SU-DHL-6 (cell line): ENCODE results near the gene SPEF1.

Experiments used
- H2AFZ ChIP-seq: fragments of 200-600 bp; sonication (generic); 2 replicates; pipeline ENCODE4 v1.6.1; 2014; ENCODE audit warnings: low read depth, mild to moderate bottlenecking, moderate library complexity, mixed read lengths, antibody characterized with exemption, low read length; ENCODE audit not compliant: severe bottlenecking
- H3F3A ChIP-seq: fragments of 200-600 bp; shearing (Covaris generic); 2 replicates; pipeline ENCODE4 v1.6.0; 2016; ENCODE audit warnings: antibody characterized with exemption, mild to moderate bottlenecking; ENCODE audit not compliant: insufficient read depth
- H3K27ac ChIP-seq: fragments of 200-600 bp; sonication (generic); 2 replicates; pipeline ENCODE4 v1.5.1; 2016; ENCODE audit warnings: low read depth, mild to moderate bottlenecking, low read length, moderate library complexity, mixed read lengths
- H3K27me3 ChIP-seq: fragments of 200-600 bp; sonication (generic), shearing (Covaris generic); 2 replicates; pipeline ENCODE4 v1.6.0; 2014; ENCODE audit warnings: mild to moderate bottlenecking, low read length
- H3K36me3 ChIP-seq: fragments of 200-600 bp; sonication (generic); 2 replicates; pipeline ENCODE4 v1.6.1; 2014; ENCODE audit warnings: mild to moderate bottlenecking, low read length, mixed read lengths
- H3K4me2 ChIP-seq: fragments of 300-600, 200-600 bp; shearing (Covaris generic), sonication (generic); 2 replicates; pipeline ENCODE4 v1.6.0; 2014; ENCODE audit warnings: low read length, low read depth, mild to moderate bottlenecking; ENCODE audit not compliant: poor library complexity, severe bottlenecking
- H3K4me3 ChIP-seq: fragments of 200-600 bp; sonication (generic); 2 replicates; pipeline ENCODE4 v1.5.1; 2014; ENCODE audit warnings: antibody characterized with exemption, low read length, mild to moderate bottlenecking, mixed read lengths; ENCODE audit not compliant: insufficient read depth, poor library complexity, severe bottlenecking
- H3K79me2 ChIP-seq: fragments of 200-600 bp; sonication (generic); 2 replicates; pipeline ENCODE4 v1.6.1; 2014; ENCODE audit warnings: mild to moderate bottlenecking, low read length, moderate library complexity; ENCODE audit not compliant: insufficient read depth
- H3K9ac ChIP-seq: fragments of 200-600 bp; sonication (generic); 2 replicates; pipeline ENCODE4 v1.7.0; 2014; ENCODE audit warnings: mild to moderate bottlenecking, low read length
- H3K9me2 ChIP-seq: fragments of 200-600 bp; sonication (generic); replicated peaks from 2 replicates; pipeline ENCODE4 v1.6.1; 2014; ENCODE audit warnings: low read length; ENCODE audit not compliant: insufficient read depth
- H3K9me3 ChIP-seq: fragments of 200-600 bp; sonication (generic); 2 replicates; pipeline ENCODE4 v1.6.1; 2014; ENCODE audit warnings: low read length, mixed read lengths; ENCODE audit not compliant: insufficient read depth
- H4K20me1 ChIP-seq: fragments of 200-600 bp; sonication (generic); 2 replicates; pipeline ENCODE4 v1.6.1; 2014; ENCODE audit warnings: low read depth, mild to moderate bottlenecking, antibody characterized with exemption, low read length, moderate library complexity, mixed read lengths
- EZH2phosphoT487 ChIP-seq: fragments of 200-600 bp; sonication (generic), shearing (Covaris generic); conservative IDR thresholded peaks from 2 replicates; pipeline ENCODE4 v1.6.1; 2018; ENCODE audit warnings: mild to moderate bottlenecking, antibody characterized with exemption, low read length, moderate library complexity, mixed read lengths
- TF ChIP-seq, protein P1 (sequence below): fragments of 200-600 bp; sonication (generic); IDR thresholded peaks from one replicate; pipeline ENCODE4 v1.5.1; 2017; ENCODE audit warnings: antibody characterized with exemption, mild to moderate bottlenecking, low read length, moderate library complexity; ENCODE audit not compliant: insufficient read depth, poor library complexity, severe bottlenecking

The SPEF1 gene

DNA sequence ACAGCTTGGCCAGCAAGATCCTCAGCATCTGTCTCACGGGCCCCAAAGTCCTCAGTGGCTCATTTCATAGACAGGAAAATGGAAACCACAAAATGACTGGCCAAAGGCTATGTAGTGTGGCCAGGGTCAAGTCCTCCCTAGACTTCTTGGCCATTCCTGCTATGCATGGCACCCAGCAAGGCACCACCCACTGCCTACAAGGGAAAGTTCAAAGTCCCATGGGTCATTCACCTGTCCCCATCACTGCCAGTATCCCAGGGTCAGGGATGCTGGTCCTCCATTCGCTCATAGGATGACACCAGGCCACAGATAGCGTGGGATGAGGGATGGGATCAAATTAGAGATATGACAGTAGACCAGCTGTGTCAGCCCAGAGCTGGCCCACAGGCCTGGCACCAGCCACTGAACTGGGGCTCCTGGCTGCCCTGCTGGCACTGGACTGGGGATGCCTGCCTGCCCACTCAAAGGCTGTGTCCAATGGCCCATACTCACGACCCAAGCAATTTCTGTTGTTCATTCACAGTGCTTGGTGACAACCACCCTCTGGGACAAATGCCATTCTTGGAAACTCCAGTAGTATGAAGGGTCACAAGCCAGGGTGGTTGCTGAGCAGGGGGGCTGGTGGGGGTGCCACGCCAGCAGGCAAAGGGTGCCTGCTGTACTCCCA lies 25.3 kb downstream of the SPEF1 start:
- Histone ChIP-seq H3K9ac (no peak overlapping the region), H4K20me1 (no peaks in the 10 kb centered on the region; the same call in 1 of the 2 replicates), H3K4me3 (no peak overlapping the region), H3K4me2 (no peak overlapping the region), H3F3A (no peaks in the 10 kb centered on the region), H3K27me3 (no peaks in the 10 kb centered on the region), H3K36me3 (no peaks in the 10 kb centered on the region), H2AFZ (no peak overlapping the region), H3K79me2 (peaks cover 11% of the 10 kb centered on the region), H3K9me3 (no peaks in the 10 kb centered on the region), H3K27ac (no peak overlapping the region), H3K9me2 (no peaks in the 10 kb centered on the region)
- TF ChIP-seq, protein P1, sequence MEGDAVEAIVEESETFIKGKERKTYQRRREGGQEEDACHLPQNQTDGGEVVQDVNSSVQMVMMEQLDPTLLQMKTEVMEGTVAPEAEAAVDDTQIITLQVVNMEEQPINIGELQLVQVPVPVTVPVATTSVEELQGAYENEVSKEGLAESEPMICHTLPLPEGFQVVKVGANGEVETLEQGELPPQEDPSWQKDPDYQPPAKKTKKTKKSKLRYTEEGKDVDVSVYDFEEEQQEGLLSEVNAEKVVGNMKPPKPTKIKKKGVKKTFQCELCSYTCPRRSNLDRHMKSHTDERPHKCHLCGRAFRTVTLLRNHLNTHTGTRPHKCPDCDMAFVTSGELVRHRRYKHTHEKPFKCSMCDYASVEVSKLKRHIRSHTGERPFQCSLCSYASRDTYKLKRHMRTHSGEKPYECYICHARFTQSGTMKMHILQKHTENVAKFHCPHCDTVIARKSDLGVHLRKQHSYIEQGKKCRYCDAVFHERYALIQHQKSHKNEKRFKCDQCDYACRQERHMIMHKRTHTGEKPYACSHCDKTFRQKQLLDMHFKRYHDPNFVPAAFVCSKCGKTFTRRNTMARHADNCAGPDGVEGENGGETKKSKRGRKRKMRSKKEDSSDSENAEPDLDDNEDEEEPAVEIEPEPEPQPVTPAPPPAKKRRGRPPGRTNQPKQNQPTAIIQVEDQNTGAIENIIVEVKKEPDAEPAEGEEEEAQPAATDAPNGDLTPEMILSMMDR = no peak
- TF ChIP-seq EZH2phosphoT487 = no peak

DNA sequence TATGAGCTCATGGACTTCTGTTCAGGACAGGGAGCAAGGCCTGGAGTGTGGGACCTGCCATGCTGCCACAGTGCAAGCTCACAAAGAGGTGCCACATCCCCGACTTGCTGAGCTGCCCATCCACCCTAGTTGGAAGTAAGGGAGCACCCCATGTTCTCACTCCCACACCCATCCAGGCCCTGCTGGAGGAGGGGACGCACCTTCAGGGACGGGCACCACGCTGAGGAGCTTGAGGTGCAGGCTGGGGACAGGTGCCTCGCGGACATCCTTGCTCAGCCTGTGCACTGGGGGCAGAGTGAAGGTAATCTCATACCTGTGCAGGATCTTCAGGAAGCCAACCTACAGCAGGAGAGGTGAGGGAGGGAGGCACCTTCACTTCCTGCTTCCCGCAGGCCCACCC lies 26.0 kb downstream of the SPEF1 start:
- Histone ChIP-seq H3K9me2 (no peaks in the 10 kb centered on the region), H3K27ac (no peak overlapping the region), H3K79me2 (peaks cover 4% of the 10 kb centered on the region; the same call in 1 of the 2 replicates), H3K27me3 (no peaks in the 10 kb centered on the region), H3K9me3 (no peaks in the 10 kb centered on the region), H2AFZ (no peak overlapping the region), H3K4me3 (no peak overlapping the region), H4K20me1 (no peaks in the 10 kb centered on the region; the same call in 1 of the 2 replicates), H3K4me2 (no peak overlapping the region), H3K36me3 (no peaks in the 10 kb centered on the region), H3K9ac (no peak overlapping the region), H3F3A (no peaks in the 10 kb centered on the region)
- TF ChIP-seq, protein P1 = no peak
- TF ChIP-seq EZH2phosphoT487 = no peak

DNA sequence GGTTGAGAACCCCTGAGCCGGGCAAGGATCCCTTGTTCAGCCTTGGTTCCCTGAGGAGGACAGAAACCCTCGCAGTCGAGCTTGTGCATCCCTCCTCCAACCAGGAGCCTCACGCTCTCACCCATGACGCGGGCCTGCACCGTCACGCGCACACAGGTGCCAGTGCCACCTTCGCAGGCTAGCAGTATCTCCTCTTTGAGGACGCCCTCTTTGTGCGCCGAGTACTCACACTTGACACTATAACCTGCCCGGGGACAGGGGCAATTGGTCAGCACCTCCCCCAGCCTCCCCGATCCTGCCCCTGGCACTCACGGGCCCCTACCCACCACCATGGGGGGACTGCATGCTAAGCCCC lies 27.0 kb downstream of the SPEF1 start:
- Histone ChIP-seq H3K9ac (no peak overlapping the region), H3K9me3 (no peaks in the 10 kb centered on the region), H3K4me3 (no peak overlapping the region), H3K36me3 (no peaks in the 10 kb centered on the region), H3K9me2 (no peaks in the 10 kb centered on the region), H3K27ac (no peak overlapping the region), H2AFZ (no peak overlapping the region), H4K20me1 (no peaks in the 10 kb centered on the region; the same call in 1 of the 2 replicates), H3K79me2 (no peaks in the 10 kb centered on the region), H3K4me2 (no peak overlapping the region), H3F3A (no peaks in the 10 kb centered on the region), H3K27me3 (no peaks in the 10 kb centered on the region)
- no peak for TF ChIP-seq EZH2phosphoT487

DNA sequence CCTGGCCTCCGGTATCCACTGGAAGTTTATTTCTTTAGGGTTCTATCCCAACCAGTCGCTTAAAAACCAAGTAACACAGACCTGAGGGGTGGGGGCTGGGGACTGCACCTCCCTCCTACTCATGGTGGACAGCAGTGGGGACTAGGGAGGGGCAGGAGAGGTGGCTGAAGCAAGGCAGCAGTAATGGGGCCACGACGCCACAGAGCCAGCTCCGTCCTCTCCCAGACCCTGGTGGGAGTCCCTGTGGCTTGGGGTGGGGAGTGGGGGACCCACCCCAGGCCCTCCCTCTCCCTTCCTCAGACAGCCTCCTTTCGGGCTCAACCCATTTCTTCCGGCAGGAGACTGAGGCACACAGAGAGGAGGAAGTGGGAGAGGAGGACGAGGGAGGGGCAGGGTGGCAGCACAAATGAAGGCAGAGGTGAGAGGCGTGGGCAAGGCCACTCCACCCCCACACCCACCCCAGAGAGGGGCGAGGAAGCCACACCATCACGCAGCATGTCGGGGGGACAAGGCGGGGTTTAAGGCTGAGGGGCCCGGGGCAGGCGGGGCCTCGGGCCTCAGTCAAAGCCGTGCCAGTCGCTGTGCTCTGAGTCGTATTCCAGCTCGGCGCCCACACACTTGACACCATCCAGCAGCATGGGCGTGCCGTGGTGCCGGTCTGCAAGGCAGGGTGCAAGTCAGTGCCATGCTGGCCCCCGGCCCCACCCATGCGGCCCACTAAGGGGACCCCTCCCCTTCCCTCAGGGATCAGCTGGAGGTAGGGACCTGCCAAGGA lies 27.6 kb downstream of the SPEF1 start:
- TF ChIP-seq EZH2phosphoT487 = no peak
- TF ChIP-seq, protein P1 = no peak
- no peaks in the 10 kb centered on the region for H3K27me3 ChIP-seq
- H3K9me3 ChIP-seq = no peaks in the 10 kb centered on the region
- no peaks in the 10 kb centered on the region for H3K9me2 ChIP-seq
- H2AFZ ChIP-seq = no peak overlapping the region
- no peak overlapping the region for H3K9ac ChIP-seq
- H3K36me3 ChIP-seq = no peaks in the 10 kb centered on the region
- no peak overlapping the region for H3K27ac ChIP-seq
- H3K4me2 ChIP-seq = no peak overlapping the region
- no peaks in the 10 kb centered on the region; the same call in 1 of the 2 replicates for H4K20me1 ChIP-seq
- H3K4me3 ChIP-seq = no peak overlapping the region
- no peaks in the 10 kb centered on the region for H3K79me2 ChIP-seq
- H3F3A ChIP-seq = no peaks in the 10 kb centered on the region
